ENCODE measurements around the gene PARVG.

- TF ChIP-seq ARNT (IDR thresholded peaks at IDR 0.05) (no peak), FOXA1 (IDR thresholded peaks at IDR 0.05) (no peak), CTBP1 (IDR thresholded peaks at IDR 0.05; ENCODE audit: borderline replicate concordance) (no peak), BHLHE40 (IDR thresholded peaks at IDR 0.05; ENCODE audit: borderline replicate concordance) (no peak), TARDBP (IDR thresholded peaks at IDR 0.05) (0 out of 2 replicates have a peak, but pooled peaks have one; percentile 44)
Observed at GRCh38 chr22:44154436-44154942, 26.2 kb upstream of the PARVG start.

All from HEK293T (cell line).